GM23248 (cell line): ENCODE data around the gene NKAIN2. TPM values are rescaled to one million over a fixed set of nuclear protein-coding genes. Genes with fewer than 3 reads are reported as not detected.

Experiments
- DNase-seq: peaks from one replicate; pipeline ENCODE4 v3.0.0-alpha.2; 2015
- H2AFZ ChIP-seq: fragments of 200-600 bp; sonication (generic); 2 replicates; pipeline ENCODE4 v1.6.1; 2016; ENCODE audit warnings: antibody characterized with exemption
- H3F3A ChIP-seq: fragments of 200-600 bp; sonication (generic); 2 replicates; pipeline ENCODE4 v1.6.1; 2016; ENCODE audit warnings: mild to moderate bottlenecking, antibody characterized with exemption, mixed run types; ENCODE audit not compliant: insufficient read depth
- H3K27ac ChIP-seq: fragments of 200-600 bp; sonication (generic); 2 replicates; pipeline ENCODE4 v1.5.1; 2016; ENCODE audit warnings: mild to moderate bottlenecking
- H3K27me3 ChIP-seq: fragments of 200-600 bp; sonication (generic); replicated peaks from 2 replicates; pipeline ENCODE4 v1.6.1; 2016; ENCODE audit warnings: mild to moderate bottlenecking; ENCODE audit not compliant: insufficient read depth
- H3K36me3 ChIP-seq: fragments of 200-600 bp; sonication (generic); 2 replicates; pipeline ENCODE4 v1.6.1; 2016; ENCODE audit warnings: low read depth, mild to moderate bottlenecking
- H3K4me1 ChIP-seq: fragments of 200-600 bp; sonication (generic); 2 replicates; pipeline ENCODE4 v1.6.1; 2016; ENCODE audit warnings: mild to moderate bottlenecking; ENCODE audit not compliant: insufficient read depth
- H3K4me2 ChIP-seq: fragments of 200-600 bp; sonication (generic); one replicate; pipeline ENCODE4 v1.6.1; 2016; ENCODE audit warnings: mild to moderate bottlenecking; ENCODE audit not compliant: unreplicated experiment
- H3K4me3 ChIP-seq: fragments of 200-600 bp; sonication (generic); 2 replicates; pipeline ENCODE4 v1.5.1; 2016; ENCODE audit warnings: mild to moderate bottlenecking
- H3K79me2 ChIP-seq: fragments of 200-600 bp; sonication (generic); 2 replicates; pipeline ENCODE4 v1.6.1; 2016; ENCODE audit warnings: mild to moderate bottlenecking; ENCODE audit not compliant: insufficient read depth
- H3K9ac ChIP-seq: fragments of 200-600 bp; sonication (generic); 2 replicates; pipeline ENCODE4 v1.6.1; 2016; ENCODE audit warnings: mild to moderate bottlenecking
- H3K9me2 ChIP-seq: fragments of 200-600 bp; sonication (generic); 2 replicates; pipeline ENCODE4 v1.6.1; 2016; ENCODE audit warnings: mixed run types, mild to moderate bottlenecking, moderate library complexity; ENCODE audit not compliant: insufficient read depth
- H3K9me3 ChIP-seq: fragments of 200-600 bp; sonication (generic); one replicate; pipeline ENCODE4 v1.6.1; 2017; ENCODE audit warnings: low read depth
- H4K20me1 ChIP-seq: fragments of 200-600 bp; sonication (generic); 2 replicates; pipeline ENCODE4 v1.6.0; 2016; ENCODE audit not compliant: insufficient read depth
- EZH2 ChIP-seq: fragments of 200-600 bp; sonication (generic); IDR thresholded peaks from 2 replicates; pipeline ENCODE4 v1.6.1; 2018; ENCODE audit warnings: antibody characterized with exemption, mild to moderate bottlenecking; ENCODE audit not compliant: insufficient read depth, poor library complexity, severe bottlenecking
- EZH2phosphoT487 ChIP-seq: fragments of 200-600 bp; sonication (generic); IDR thresholded peaks from 2 replicates; pipeline ENCODE4 v1.6.1; 2018; ENCODE audit warnings: antibody characterized with exemption, moderate library complexity, mild to moderate bottlenecking, low read depth; ENCODE audit not compliant: insufficient read depth
- WGBS, 2 experiments: methylation state at CpG; one replicate each; pipeline ENCODE4 v1.1.6; 2015 to 2017; ENCODE audit warnings: low lambda C conversion rate in 2 of 2, low coverage in 1 of 2; ENCODE audit errors: missing lambda C conversion rate in 2 of 2; 5-methylcytosine and 5-hydroxymethylcytosine counted together
- in situ Hi-C: fragments of 300-500 bp; cut with MboI; formaldehyde crosslinking; loops from 2 replicates; pipeline ENCODE4 v1.15.0; 2020
- polyA plus RNA-seq: library from polyadenylated mRNA; unstranded; fragments of >200 nt; fragmentation: Nextera tagmentation; extraction: Ambion mirVana; gene quantifications from 2 replicates; pipeline ENCODE4 v1.2.1, GENCODE V29; 2016
- total RNA-seq: library from RNA; depleted of rRNA; stranded (reverse); fragments of >200 nt; shearing (Covaris generic); gene quantifications from 2 replicates; pipeline ENCODE4 v1.2.3, GENCODE V29; 2014

Gene NKAIN2
- total and polyA plus RNA-seq, 2 experiments from 2014 or later = not detected

DNA sequence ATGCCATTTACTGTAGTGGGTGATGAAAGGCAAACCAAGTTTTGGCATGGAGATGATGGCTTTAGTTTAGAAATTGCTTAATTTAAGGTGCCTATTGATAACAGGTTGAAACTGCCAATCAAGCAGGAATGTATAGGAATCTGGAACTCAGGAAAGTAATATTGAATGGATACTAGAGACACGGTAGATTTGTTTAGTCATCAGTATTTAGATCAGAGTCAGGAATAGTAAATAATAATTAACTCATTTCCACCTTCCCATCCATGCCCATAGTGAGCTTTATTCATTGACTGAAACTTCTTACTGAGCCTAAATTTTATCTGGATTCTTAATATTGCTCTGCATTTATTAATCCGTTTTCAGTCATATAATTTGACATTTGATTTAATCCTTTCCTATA is 500.3 kb downstream of the NKAIN2 start:
- no peaks in the 10 kb centered on the region for H3K9me3 ChIP-seq

DNA sequence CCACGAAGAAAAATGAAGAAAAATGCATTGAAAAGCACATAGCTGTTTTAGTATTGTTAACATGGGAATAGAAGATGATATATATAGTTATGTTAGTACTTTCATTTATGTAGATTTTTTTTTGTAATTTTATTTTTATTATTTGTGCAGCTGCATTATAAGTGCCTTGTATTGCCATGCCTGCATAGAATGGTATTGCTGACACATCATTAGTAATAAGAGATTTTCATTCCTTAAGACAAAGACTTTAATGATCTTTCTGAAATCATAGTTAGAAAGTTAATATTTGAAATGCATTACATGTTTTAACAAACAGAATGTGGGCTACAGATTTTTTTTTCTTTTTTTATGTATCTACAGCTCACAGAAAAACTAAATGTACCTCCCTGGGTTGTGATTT is 506.5 kb downstream of the NKAIN2 start:
- whole genome bisulfite sequencing, 2 experiments = 0 to 3% methylated on average over 1 of the region's 1 CpG
- H3K9me3 ChIP-seq = no peaks in the 10 kb centered on the region
- no peak for TF ChIP-seq EZH2
- TF ChIP-seq EZH2phosphoT487 = no peak

More for the DNA sequence above, 500.3 kb downstream of the NKAIN2 start:
- Histone ChIP-seq H3K27me3 (no peaks in the 10 kb centered on the region), H3F3A (no peaks in the 10 kb centered on the region), H3K9me2 (no peaks in the 10 kb centered on the region), H4K20me1 (no peaks in the 10 kb centered on the region), H3K27ac (no peak overlapping the region), H3K9ac (no peak overlapping the region), H2AFZ (no peak overlapping the region), H3K36me3 (no peaks in the 10 kb centered on the region), H3K4me3 (no peak overlapping the region), H3K4me1 (no peaks in the 10 kb centered on the region), H3K4me2 (no peak overlapping the region), H3K79me2 (no peaks in the 10 kb centered on the region)
- in situ Hi-C loops = no loop called here
- no peak for TF ChIP-seq EZH2
- no peak for TF ChIP-seq EZH2phosphoT487
- WGBS, 2 experiments = 9 to 20% methylated on average over 2 of the region's 2 CpGs
- DNase-seq = no peak

DNA sequence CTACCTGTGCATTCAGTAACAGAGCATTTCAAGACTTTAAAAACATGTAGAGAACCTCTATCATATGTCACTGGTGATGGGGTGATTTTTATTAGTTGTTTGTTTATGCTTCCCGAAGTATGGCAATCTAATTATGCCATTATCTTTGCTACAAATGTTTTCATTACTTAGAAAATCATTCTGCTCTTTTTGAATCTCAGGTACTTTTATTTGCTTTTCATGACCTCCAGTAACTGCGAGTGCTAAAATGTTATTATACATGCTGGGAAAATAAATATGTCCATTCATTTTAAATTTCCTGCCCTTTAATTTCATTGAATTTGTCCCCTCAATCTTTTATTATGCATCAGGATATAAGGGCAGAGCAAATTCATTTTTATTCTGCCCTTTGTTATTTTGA is 515.7 kb downstream of the NKAIN2 start:
- H3K27ac ChIP-seq = no peak overlapping the region
- no peaks in the 10 kb centered on the region for H3K79me2 ChIP-seq
- no peaks in the 10 kb centered on the region for H3K9me2 ChIP-seq
- H3K4me2 ChIP-seq = no peak overlapping the region
- no peaks in the 10 kb centered on the region for H4K20me1 ChIP-seq
- H3K4me1 ChIP-seq = no peaks in the 10 kb centered on the region
- DNase-seq = no peak
- no peak overlapping the region for H3K4me3 ChIP-seq
- no peak overlapping the region for H3K9ac ChIP-seq
- no peak overlapping the region for H2AFZ ChIP-seq
- in situ Hi-C loops = no loop called here
- no peaks in the 10 kb centered on the region for H3F3A ChIP-seq
- no peaks in the 10 kb centered on the region for H3K27me3 ChIP-seq
- TF ChIP-seq EZH2phosphoT487 (no peak), EZH2 (no peak)
- no peaks in the 10 kb centered on the region for H3K9me3 ChIP-seq
- 14 to 19% methylated on average over 2 of the region's 2 CpGs for WGBS, 2 experiments
- H3K36me3 ChIP-seq = no peaks in the 10 kb centered on the region

More for the DNA sequence above, 506.5 kb downstream of the NKAIN2 start:
- no peak overlapping the region for H2AFZ ChIP-seq
- H3K36me3 ChIP-seq = no peaks in the 10 kb centered on the region
- no peak overlapping the region for H3K27ac ChIP-seq
- no peaks in the 10 kb centered on the region for H3K27me3 ChIP-seq
- DNase-seq = no peak
- no peak overlapping the region for H3K4me3 ChIP-seq
- H3K79me2 ChIP-seq = no peaks in the 10 kb centered on the region
- no peaks in the 10 kb centered on the region for H3K4me1 ChIP-seq
- no peak overlapping the region for H3K4me2 ChIP-seq
- no peak overlapping the region for H3K9ac ChIP-seq
- in situ Hi-C loops = no loop called here
- no peaks in the 10 kb centered on the region for H4K20me1 ChIP-seq
- no peaks in the 10 kb centered on the region for H3F3A ChIP-seq
- H3K9me2 ChIP-seq = no peaks in the 10 kb centered on the region

DNA sequence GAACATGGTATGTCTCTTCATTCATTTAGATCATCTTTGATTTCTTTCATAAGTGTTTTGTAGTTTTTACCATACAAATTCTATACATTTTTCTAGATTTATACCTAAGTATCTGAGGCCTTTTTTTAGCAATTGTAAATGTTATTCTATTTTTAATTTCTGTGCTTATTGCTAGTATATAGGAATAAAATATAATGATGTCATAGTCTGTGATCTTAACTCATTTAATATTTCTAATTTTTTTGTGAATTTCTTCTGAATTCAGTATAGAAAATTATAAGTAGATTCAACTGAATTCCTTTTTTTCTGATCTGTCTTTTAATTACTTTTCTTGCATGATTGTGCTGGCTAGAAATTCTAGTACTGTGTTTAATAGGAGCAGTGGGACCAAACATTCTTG is 520.6 kb downstream of the NKAIN2 start:
- DNase-seq = no peak
- Histone ChIP-seq H3K9me2 (no peaks in the 10 kb centered on the region), H3K4me2 (no peak overlapping the region), H2AFZ (no peak overlapping the region), H3K9me3 (no peaks in the 10 kb centered on the region), H3K79me2 (no peaks in the 10 kb centered on the region), H3K27ac (no peak overlapping the region), H3K27me3 (no peaks in the 10 kb centered on the region), H3K4me1 (no peaks in the 10 kb centered on the region), H4K20me1 (no peaks in the 10 kb centered on the region), H3K36me3 (no peaks in the 10 kb centered on the region), H3K9ac (no peak overlapping the region), H3F3A (no peaks in the 10 kb centered on the region), H3K4me3 (no peak overlapping the region)
- TF ChIP-seq EZH2phosphoT487 = no peak
- TF ChIP-seq EZH2 = no peak
- in situ Hi-C loops = no loop called here

DNA sequence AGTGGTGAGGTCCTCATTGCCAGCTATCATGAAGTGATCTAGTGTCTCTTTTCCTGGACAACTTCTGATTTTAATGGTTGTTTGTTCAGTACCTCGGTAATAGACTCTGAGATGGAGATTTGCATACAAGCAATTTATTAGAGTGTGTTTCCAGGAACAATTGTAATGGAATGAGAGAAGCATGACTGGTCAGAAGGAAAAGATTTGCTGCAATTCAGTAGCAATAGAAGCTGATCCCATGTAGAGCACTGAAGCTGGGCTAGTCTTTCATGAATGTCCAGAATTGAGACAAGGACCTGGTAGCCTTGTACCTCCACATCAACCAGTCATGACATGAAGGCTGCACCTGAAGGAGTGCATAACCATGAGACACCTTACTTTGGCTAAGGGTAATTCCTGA is 526.5 kb downstream of the NKAIN2 start:
- TF ChIP-seq EZH2 (no peak), EZH2phosphoT487 (no peak)
- H4K20me1 ChIP-seq = no peaks in the 10 kb centered on the region
- in situ Hi-C loops = no loop called here
- H3K4me1 ChIP-seq = no peaks in the 10 kb centered on the region
- no peak overlapping the region for H3K4me3 ChIP-seq
- no peaks in the 10 kb centered on the region for H3K79me2 ChIP-seq
- H3K9me2 ChIP-seq = no peaks in the 10 kb centered on the region
- WGBS, 2 experiments = 3 to 9% methylated on average over 1 of the region's 1 CpG
- no peak overlapping the region for H3K27ac ChIP-seq
- no peak overlapping the region for H2AFZ ChIP-seq
- H3K36me3 ChIP-seq = no peaks in the 10 kb centered on the region
- DNase-seq = no peak
- H3K9me3 ChIP-seq = no peaks in the 10 kb centered on the region
- no peak overlapping the region for H3K9ac ChIP-seq
- no peaks in the 10 kb centered on the region for H3F3A ChIP-seq
- H3K27me3 ChIP-seq = no peaks in the 10 kb centered on the region
- no peak overlapping the region for H3K4me2 ChIP-seq
